Measurements from ENCODE around the gene SPTBN1. TPM values are rescaled to one million over a fixed set of nuclear protein-coding genes. Genes with fewer than 3 reads are reported as not detected.
A peak's percentile ranks its signal among the peaks of the same experiment; 100 is the strongest.

SPTBN1 gene
- total RNA-seq, 1 donor from 2014 or later: 224 TPM

DNA sequence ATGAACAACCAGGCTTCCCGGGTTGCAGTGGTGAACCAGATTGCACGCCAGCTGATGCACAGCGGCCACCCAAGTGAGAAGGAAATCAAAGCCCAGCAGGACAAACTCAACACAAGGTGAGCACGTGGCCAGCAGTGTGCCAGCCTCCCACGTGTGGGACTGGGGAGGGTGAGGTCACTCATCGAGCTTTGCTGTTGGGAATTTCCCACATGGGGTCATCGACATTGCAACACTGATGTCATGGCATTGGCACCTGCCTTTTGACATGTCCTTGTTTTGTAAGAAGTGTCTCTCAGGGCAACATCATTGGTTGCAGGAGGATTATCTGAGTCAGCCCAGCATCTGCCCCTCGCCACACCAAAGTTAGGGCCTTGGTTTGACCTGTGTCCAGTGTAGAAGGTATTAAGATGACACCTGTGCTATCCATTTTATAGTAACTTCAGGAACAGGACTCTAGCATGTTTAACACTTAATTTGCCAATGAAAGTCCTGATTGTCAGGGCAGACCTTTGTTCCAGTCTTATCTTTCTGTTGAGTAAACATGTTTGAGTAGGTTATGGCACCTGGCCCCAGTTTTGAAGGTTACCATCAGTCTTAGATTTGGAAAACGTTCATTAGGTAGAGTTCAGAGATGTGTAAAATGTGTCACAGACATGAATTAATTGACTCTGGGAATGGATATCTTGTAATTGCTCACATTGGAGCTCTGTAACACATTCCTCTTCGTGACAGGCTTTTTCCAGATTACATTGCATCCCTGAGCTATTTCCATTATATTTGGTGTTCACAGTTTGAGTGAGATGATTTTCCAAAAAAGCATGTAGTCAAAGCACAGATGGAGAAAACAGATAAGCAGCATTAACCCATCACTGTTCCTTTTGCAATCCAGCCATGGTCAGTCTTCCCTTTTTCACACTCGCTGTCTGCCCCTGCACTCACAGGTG is 174.1 kb downstream of the SPTBN1 start:
- TF ChIP-seq, protein P1, sequence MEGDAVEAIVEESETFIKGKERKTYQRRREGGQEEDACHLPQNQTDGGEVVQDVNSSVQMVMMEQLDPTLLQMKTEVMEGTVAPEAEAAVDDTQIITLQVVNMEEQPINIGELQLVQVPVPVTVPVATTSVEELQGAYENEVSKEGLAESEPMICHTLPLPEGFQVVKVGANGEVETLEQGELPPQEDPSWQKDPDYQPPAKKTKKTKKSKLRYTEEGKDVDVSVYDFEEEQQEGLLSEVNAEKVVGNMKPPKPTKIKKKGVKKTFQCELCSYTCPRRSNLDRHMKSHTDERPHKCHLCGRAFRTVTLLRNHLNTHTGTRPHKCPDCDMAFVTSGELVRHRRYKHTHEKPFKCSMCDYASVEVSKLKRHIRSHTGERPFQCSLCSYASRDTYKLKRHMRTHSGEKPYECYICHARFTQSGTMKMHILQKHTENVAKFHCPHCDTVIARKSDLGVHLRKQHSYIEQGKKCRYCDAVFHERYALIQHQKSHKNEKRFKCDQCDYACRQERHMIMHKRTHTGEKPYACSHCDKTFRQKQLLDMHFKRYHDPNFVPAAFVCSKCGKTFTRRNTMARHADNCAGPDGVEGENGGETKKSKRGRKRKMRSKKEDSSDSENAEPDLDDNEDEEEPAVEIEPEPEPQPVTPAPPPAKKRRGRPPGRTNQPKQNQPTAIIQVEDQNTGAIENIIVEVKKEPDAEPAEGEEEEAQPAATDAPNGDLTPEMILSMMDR (conservative IDR thresholded peaks at IDR 0.05; ENCODE audit: low read depth, low read length): no peak
- no peak overlapping the region for H3K4me3 ChIP-seq (ENCODE audit: low read depth, low read length)
- peak; percentile 98 for DNase-seq (ENCODE audit: low read depth)

DNA sequence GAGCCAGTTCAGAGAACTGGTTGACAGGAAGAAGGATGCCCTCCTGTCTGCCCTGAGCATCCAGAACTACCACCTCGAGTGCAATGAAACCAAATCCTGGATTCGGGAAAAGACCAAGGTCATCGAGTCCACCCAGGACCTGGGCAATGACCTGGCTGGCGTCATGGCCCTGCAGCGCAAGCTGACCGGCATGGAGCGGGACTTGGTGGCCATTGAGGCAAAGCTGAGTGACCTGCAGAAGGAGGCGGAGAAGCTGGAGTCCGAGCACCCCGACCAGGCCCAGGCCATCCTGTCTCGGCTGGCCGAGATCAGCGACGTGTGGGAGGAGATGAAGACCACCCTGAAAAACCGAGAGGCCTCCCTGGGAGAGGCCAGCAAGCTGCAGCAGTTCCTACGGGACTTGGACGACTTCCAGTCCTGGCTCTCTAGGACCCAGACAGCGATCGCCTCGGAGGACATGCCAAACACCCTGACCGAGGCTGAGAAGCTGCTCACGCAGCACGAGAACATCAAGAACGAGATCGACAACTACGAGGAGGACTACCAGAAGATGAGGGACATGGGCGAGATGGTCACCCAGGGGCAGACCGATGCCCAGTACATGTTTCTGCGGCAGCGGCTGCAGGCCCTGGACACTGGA is 174.9 kb downstream of the SPTBN1 start:
- TF ChIP-seq, protein P1 (conservative IDR thresholded peaks at IDR 0.05; ENCODE audit: low read depth, low read length): no peak
- DNase-seq (ENCODE audit: low read depth): no peak

DNA sequence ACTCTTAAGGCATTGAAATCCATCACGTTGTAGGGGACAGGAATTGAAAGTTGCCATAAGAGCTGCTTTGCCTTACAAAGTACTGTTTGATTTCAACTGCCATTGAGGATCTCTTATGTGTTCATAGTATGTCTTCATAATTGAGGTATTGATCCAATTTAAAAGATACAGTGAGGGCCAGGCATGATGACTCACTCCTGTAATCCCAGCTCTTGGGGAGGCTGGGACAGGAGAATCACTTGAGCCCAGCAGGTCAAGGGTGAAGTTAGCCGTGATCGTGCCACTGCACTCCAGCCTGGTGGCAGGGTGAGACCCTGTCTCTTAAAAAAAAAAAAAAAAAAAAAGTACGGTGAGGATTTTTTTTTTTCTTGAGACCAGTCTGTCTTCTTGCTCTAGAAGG is 175.6 kb downstream of the SPTBN1 start:
- TF ChIP-seq, protein P1 (conservative IDR thresholded peaks at IDR 0.05; ENCODE audit: low read depth, low read length): no peak
- no peak for DNase-seq (ENCODE audit: low read depth)
- no peak overlapping the region for H3K4me3 ChIP-seq (ENCODE audit: low read depth, low read length)

More for the DNA sequence above, 174.9 kb downstream of the SPTBN1 start:
- H3K4me3 ChIP-seq (ENCODE audit: low read depth, low read length): no peak overlapping the region

DNA sequence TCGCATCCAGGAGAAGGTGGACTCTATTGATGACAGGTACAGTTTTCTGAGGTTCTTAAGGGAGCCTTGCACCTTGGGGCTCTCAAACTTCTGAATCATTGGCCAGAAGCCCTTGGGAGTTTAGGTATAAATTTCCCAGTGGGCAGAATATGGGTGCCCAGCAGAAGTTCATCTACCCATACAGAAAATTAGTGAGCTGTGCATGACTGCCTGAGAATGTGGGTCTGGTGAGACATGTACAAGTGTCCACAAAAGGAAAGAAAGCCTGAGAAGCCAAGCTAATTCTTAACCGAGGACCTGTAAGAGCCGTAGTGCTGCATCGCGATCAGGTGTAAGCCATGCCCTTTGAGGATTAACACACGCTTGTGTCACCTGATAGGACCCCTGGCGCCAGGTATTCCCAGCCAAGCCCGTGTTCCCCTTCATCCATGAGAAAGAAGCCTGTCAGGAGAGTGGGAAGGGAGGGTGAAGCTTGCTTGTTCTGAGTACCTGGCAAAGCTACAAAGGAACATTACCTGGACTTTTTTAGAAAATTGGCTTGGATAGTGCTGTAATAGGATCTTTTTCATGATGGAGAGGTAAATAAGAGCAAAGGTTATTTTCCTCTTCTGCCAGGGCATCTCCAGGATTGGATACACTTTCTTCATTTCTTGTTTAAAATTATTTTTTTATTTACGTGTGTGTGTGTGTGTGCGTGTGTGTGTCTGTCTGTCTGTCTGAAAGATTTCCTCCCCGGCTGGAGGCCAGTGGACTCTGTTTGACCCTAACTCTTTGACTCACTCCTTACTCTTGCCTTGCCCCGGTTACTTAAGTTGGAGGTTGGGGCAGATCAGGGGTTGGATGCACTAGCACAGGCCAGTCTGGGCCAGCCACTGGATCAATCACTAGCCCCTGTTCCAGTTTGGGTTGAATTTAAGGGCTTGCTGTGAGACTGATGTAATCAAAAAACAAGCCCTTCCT is 176.9 kb downstream of the SPTBN1 start:
- no peak overlapping the region for H3K4me3 ChIP-seq (ENCODE audit: low read depth, low read length)
- DNase-seq (ENCODE audit: low read depth): peak; percentile 82
- TF ChIP-seq, protein P1 (conservative IDR thresholded peaks at IDR 0.05; ENCODE audit: low read depth, low read length): no peak

DNA sequence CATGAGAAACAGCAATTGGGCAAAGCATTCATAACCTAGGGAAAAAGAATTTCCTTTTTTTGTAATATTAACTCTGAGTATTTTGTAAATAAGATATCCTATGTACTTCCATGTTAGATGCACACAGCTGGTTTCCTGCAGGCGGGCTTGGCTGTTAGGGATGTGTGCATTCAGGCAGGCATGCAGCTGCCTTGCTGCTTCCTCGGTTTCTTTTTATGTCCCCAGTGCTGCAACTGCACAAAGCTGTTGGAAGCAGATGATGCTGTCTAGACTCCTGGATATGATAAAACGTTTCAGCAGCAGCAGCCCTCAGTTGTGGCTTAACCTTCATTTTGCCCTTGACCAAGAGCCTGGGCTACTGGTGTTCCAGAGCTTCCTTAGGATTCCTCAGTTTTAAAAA is 177.9 kb downstream of the SPTBN1 start:
- DNase-seq (ENCODE audit: low read depth): no peak
- TF ChIP-seq, protein P1 (conservative IDR thresholded peaks at IDR 0.05; ENCODE audit: low read depth, low read length): no peak
- no peak overlapping the region for H3K4me3 ChIP-seq (ENCODE audit: low read depth, low read length)

Data from epithelial cell of proximal tubule (primary cell).